WTC11 (cell line): Measurements from ENCODE around the gene KLHL28. TPM values are rescaled to one million over a fixed set of nuclear protein-coding genes. Genes with fewer than 3 reads are reported as not detected.

Experiments
- ATAC-seq: fragments of 200-7000 bp; cut with Tn5 transposase; 2 replicates; pipeline ENCODE4 v1.10.0; 2021; ENCODE audit warnings: mild to moderate bottlenecking, moderate library complexity
- CTCF ChIA-PET: fragments of 300-600 bp; sonication (Branson Sonifier 250); formaldehyde crosslinking; loops from one replicate; lab custom pipeline; 2021; ENCODE audit warnings: antibody characterized with exemption; lab: Charles Lee
- POLR2A ChIA-PET: fragments of 350-600 bp; sonication (Branson Sonifier 250); formaldehyde crosslinking; loops from one replicate; lab custom pipeline; 2021; ENCODE audit warnings: antibody characterized with exemption; lab: Charles Lee
- DNase-seq: peaks from one replicate; pipeline ENCODE4 v3.0.0; 2021; ENCODE audit warnings: low spot score
- H3K27ac Mint-ChIP-seq: 2 replicates; pipeline ENCODE4 v1.8.0; 2021; ENCODE audit warnings: mixed read lengths
- H3K27me3 Mint-ChIP-seq: 2 replicates; pipeline ENCODE4 v1.8.0; 2021; ENCODE audit warnings: low read depth, mild to moderate bottlenecking, moderate library complexity, mixed read lengths
- H3K36me3 Mint-ChIP-seq: 2 replicates; pipeline ENCODE4 v1.8.0; 2021; ENCODE audit warnings: mixed read lengths
- H3K4me1 Mint-ChIP-seq: 2 replicates; pipeline ENCODE4 v1.8.0; 2022; ENCODE audit warnings: mixed read lengths
- H3K4me3 Mint-ChIP-seq: 2 replicates; pipeline ENCODE4 v1.8.0; 2021; ENCODE audit warnings: mild to moderate bottlenecking, moderate library complexity, mixed read lengths
- H3K9me3 Mint-ChIP-seq: 2 replicates; pipeline ENCODE4 v1.8.0; 2021; ENCODE audit warnings: mixed read lengths
- CBFB ChIP-seq: sonication (generic); formaldehyde crosslinking; IDR thresholded peaks from 2 replicates; pipeline ENCODE4 v1.8.1; 2022; ENCODE audit warnings: mild to moderate bottlenecking, low read depth, missing genetic modification reagents
- EMX1 ChIP-seq: fragments of 250-450 bp; sonication (Bioruptor Pico); IDR thresholded peaks from 2 replicates; pipeline ENCODE4 v1.8.0; 2021; ENCODE audit warnings: mild to moderate bottlenecking
- GRHL2 ChIP-seq: fragments of 250-450 bp; sonication (Bioruptor Pico); IDR thresholded peaks from 2 replicates; pipeline ENCODE4 v1.8.0; 2022; ENCODE audit warnings: mild to moderate bottlenecking, moderate library complexity; ENCODE audit not compliant: insufficient replicate concordance, severe bottlenecking
- HMGA2 ChIP-seq: fragments of 250-450 bp; sonication (Bioruptor Pico); IDR thresholded peaks from 2 replicates; pipeline ENCODE4 v1.4.0; 2021; ENCODE audit warnings: mild to moderate bottlenecking, moderate library complexity
- IRF2 ChIP-seq: sonication (generic); formaldehyde crosslinking; IDR thresholded peaks from 2 replicates; pipeline ENCODE4 v1.8.0; 2022; ENCODE audit warnings: low read depth, missing genetic modification reagents, borderline replicate concordance
- JAZF1 ChIP-seq: fragments of 250-450 bp; sonication (Bioruptor Pico); IDR thresholded peaks from 2 replicates; pipeline ENCODE4 v1.9.0; 2021; ENCODE audit warnings: moderate library complexity, mild to moderate bottlenecking, inconsistent platforms
- MYBL2 ChIP-seq: sonication (generic); formaldehyde crosslinking; IDR thresholded peaks from 2 replicates; pipeline ENCODE4 v1.8.1; 2023; ENCODE audit warnings: mild to moderate bottlenecking, moderate library complexity, missing genetic modification reagents
- SMAD4 ChIP-seq: sonication (generic); formaldehyde crosslinking; IDR thresholded peaks from 2 replicates; pipeline ENCODE4 v1.8.0; 2022; ENCODE audit warnings: mild to moderate bottlenecking, missing genetic modification reagents
- SOX15 ChIP-seq: fragments of 250-450 bp; sonication (Bioruptor Pico); IDR thresholded peaks from 2 replicates; pipeline ENCODE4 v1.9.0; 2021; ENCODE audit warnings: mild to moderate bottlenecking
- SP1 ChIP-seq: sonication (generic); formaldehyde crosslinking; conservative IDR thresholded peaks from 2 replicates; pipeline ENCODE4 v1.8.1; 2022; ENCODE audit warnings: missing genetic modification reagents
- ZBTB21 ChIP-seq: sonication (generic); formaldehyde crosslinking; IDR thresholded peaks from 2 replicates; pipeline ENCODE4 v1.8.1; 2023; ENCODE audit warnings: mild to moderate bottlenecking, missing genetic modification reagents, borderline replicate concordance
- ZNF138 ChIP-seq: sonication (generic); formaldehyde crosslinking; conservative IDR thresholded peaks from 2 replicates; pipeline ENCODE4 v1.8.1; 2022; ENCODE audit warnings: mild to moderate bottlenecking, moderate library complexity, missing genetic modification reagents
- ZNF232 ChIP-seq: sonication (generic); formaldehyde crosslinking; IDR thresholded peaks from 2 replicates; pipeline ENCODE4 v1.8.0; 2022; ENCODE audit warnings: mild to moderate bottlenecking, missing genetic modification reagents
- ZNF317 ChIP-seq: sonication (generic); formaldehyde crosslinking; IDR thresholded peaks from 2 replicates; pipeline ENCODE4 v1.8.1; 2023; ENCODE audit warnings: low read depth, mild to moderate bottlenecking, moderate library complexity, missing genetic modification reagents, borderline replicate concordance
- total RNA-seq: library from RNA; stranded (reverse); gene quantifications from 3 replicates; pipeline ENCODE4 v1.2.3, GENCODE V29; 2021
- TF ChIP-seq, protein P1 (sequence below): sonication (generic); formaldehyde crosslinking; conservative IDR thresholded peaks from 2 replicates; pipeline ENCODE4 v1.8.1; 2023; ENCODE audit warnings: mild to moderate bottlenecking, low read depth, missing genetic modification reagents, moderate library complexity
- TF ChIP-seq, protein P2 (sequence below): sonication (generic); formaldehyde crosslinking; IDR thresholded peaks from 2 replicates; pipeline ENCODE4 v1.8.1; 2022; ENCODE audit warnings: mild to moderate bottlenecking, moderate library complexity, missing genetic modification reagents
- TF ChIP-seq, protein P3 (sequence below): sonication (generic); formaldehyde crosslinking; IDR thresholded peaks from 2 replicates; pipeline ENCODE4 v1.8.0; 2023; ENCODE audit warnings: missing genetic modification reagents, mild to moderate bottlenecking, borderline replicate concordance
- TF ChIP-seq, protein P4 (sequence below): fragments of 250-450 bp; sonication (Bioruptor Pico); IDR thresholded peaks from 2 replicates; pipeline ENCODE4 v2.1.2; 2022; ENCODE audit warnings: mild to moderate bottlenecking, moderate library complexity
- TF ChIP-seq, protein P5 (sequence below): fragments of 250-450 bp; sonication (Bioruptor Pico); IDR thresholded peaks from 2 replicates; pipeline ENCODE4 v1.8.0; 2021; ENCODE audit warnings: mild to moderate bottlenecking
- TF ChIP-seq, protein P6 (sequence below): fragments of 250-450 bp; sonication (Bioruptor Pico); IDR thresholded peaks from 2 replicates; pipeline ENCODE4 v1.9.0; 2021; ENCODE audit warnings: moderate library complexity, mild to moderate bottlenecking, inconsistent platforms, borderline replicate concordance

The KLHL28 gene
- total RNA-seq, 1 experiment from 2014 or later, result 9.8 TPM

DNA sequence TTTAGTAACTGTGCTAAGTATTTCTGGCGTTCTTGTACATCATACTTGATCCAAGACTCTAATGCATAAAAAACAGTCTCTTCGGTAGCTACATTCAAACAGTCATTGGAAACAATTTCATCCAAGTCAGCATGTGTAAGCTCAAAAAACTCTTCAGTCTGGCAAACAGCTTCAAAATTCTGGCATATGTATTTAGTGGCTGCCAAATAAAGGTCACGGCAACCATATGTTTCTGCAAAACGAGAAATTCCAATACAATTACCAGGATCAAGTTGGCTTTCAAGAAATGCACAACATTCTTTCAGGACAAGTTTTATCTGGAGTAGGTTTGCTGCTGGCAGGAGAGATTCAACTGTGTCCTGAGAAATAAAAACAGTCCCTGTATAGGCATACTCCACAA, 16.5 kb downstream of the KLHL28 start:
- Mint-ChIP-seq H3K36me3 (peaks cover 45% of the 10 kb centered on the region), H3K27me3 (no peaks in the 10 kb centered on the region), H3K4me3 (no peak overlapping the region), H3K4me1 (no peaks in the 10 kb centered on the region), H3K9me3 (peaks cover 19% of the 10 kb centered on the region), H3K27ac (no peak overlapping the region)
- CTCF ChIA-PET, result no interaction called here
- DNase-seq (no peak), ATAC-seq (no peak)
- TF ChIP-seq, protein P1, sequence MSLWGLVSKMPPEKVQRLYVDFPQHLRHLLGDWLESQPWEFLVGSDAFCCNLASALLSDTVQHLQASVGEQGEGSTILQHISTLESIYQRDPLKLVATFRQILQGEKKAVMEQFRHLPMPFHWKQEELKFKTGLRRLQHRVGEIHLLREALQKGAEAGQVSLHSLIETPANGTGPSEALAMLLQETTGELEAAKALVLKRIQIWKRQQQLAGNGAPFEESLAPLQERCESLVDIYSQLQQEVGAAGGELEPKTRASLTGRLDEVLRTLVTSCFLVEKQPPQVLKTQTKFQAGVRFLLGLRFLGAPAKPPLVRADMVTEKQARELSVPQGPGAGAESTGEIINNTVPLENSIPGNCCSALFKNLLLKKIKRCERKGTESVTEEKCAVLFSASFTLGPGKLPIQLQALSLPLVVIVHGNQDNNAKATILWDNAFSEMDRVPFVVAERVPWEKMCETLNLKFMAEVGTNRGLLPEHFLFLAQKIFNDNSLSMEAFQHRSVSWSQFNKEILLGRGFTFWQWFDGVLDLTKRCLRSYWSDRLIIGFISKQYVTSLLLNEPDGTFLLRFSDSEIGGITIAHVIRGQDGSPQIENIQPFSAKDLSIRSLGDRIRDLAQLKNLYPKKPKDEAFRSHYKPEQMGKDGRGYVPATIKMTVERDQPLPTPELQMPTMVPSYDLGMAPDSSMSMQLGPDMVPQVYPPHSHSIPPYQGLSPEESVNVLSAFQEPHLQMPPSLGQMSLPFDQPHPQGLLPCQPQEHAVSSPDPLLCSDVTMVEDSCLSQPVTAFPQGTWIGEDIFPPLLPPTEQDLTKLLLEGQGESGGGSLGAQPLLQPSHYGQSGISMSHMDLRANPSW (CRISPR knock-in tag), result no peak
- TF ChIP-seq, protein P2, sequence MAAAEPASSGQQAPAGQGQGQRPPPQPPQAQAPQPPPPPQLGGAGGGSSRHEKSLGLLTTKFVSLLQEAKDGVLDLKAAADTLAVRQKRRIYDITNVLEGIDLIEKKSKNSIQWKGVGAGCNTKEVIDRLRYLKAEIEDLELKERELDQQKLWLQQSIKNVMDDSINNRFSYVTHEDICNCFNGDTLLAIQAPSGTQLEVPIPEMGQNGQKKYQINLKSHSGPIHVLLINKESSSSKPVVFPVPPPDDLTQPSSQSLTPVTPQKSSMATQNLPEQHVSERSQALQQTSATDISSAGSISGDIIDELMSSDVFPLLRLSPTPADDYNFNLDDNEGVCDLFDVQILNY (CRISPR knock-in tag), result no peak
- TF ChIP-seq ZBTB21 (CRISPR knock-in tag), result no peak
- TF ChIP-seq SP1 (CRISPR knock-in tag), result no peak
- TF ChIP-seq HMGA2 (CRISPR knock-in tag), result no peak
- TF ChIP-seq SMAD4 (CRISPR knock-in tag), result no peak
- TF ChIP-seq, protein P3, sequence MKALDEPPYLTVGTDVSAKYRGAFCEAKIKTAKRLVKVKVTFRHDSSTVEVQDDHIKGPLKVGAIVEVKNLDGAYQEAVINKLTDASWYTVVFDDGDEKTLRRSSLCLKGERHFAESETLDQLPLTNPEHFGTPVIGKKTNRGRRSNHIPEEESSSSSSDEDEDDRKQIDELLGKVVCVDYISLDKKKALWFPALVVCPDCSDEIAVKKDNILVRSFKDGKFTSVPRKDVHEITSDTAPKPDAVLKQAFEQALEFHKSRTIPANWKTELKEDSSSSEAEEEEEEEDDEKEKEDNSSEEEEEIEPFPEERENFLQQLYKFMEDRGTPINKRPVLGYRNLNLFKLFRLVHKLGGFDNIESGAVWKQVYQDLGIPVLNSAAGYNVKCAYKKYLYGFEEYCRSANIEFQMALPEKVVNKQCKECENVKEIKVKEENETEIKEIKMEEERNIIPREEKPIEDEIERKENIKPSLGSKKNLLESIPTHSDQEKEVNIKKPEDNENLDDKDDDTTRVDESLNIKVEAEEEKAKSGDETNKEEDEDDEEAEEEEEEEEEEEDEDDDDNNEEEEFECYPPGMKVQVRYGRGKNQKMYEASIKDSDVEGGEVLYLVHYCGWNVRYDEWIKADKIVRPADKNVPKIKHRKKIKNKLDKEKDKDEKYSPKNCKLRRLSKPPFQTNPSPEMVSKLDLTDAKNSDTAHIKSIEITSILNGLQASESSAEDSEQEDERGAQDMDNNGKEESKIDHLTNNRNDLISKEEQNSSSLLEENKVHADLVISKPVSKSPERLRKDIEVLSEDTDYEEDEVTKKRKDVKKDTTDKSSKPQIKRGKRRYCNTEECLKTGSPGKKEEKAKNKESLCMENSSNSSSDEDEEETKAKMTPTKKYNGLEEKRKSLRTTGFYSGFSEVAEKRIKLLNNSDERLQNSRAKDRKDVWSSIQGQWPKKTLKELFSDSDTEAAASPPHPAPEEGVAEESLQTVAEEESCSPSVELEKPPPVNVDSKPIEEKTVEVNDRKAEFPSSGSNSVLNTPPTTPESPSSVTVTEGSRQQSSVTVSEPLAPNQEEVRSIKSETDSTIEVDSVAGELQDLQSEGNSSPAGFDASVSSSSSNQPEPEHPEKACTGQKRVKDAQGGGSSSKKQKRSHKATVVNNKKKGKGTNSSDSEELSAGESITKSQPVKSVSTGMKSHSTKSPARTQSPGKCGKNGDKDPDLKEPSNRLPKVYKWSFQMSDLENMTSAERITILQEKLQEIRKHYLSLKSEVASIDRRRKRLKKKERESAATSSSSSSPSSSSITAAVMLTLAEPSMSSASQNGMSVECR (CRISPR knock-in tag), result no peak
- no peak for TF ChIP-seq MYBL2
- TF ChIP-seq CBFB, result no peak
- TF ChIP-seq ZNF317 (CRISPR knock-in tag), result no peak
- TF ChIP-seq ZNF138 (CRISPR knock-in tag), result no peak
- TF ChIP-seq, protein P4, sequence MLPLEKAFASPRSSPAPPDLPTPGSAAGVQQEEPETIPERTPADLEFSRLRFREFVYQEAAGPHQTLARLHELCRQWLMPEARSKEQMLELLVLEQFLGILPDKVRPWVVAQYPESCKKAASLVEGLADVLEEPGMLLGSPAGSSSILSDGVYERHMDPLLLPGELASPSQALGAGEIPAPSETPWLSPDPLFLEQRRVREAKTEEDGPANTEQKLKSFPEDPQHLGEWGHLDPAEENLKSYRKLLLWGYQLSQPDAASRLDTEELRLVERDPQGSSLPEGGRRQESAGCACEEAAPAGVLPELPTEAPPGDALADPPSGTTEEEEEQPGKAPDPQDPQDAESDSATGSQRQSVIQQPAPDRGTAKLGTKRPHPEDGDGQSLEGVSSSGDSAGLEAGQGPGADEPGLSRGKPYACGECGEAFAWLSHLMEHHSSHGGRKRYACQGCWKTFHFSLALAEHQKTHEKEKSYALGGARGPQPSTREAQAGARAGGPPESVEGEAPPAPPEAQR, result no peak
- no peak for TF ChIP-seq IRF2
- TF ChIP-seq JAZF1 (CRISPR knock-in tag), result no peak
- no peak for TF ChIP-seq SOX15
- POLR2A ChIA-PET, result no interaction called here

DNA sequence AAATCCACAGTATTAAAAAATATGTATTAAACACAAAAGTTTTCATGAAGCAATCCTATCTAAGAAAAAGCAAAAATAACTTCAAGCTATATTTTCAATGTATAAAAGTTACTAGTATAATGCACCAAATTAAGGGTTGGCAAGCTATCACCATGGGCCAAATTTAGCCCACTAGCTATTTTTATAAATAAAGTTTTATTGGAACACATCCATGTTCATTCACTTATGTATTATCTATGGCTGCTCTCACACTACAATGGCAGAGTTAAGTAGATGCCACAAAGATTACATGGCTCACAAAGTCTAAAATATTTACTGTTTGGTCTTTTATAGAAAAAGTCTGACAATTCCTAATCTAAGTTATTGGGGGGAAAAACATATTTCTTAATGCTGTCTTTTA, 17.6 kb downstream of the KLHL28 start:
- H3K36me3 Mint-ChIP-seq, result peaks cover 54% of the 10 kb centered on the region
- H3K4me1 Mint-ChIP-seq, result no peaks in the 10 kb centered on the region
- H3K9me3 Mint-ChIP-seq, result peaks cover 19% of the 10 kb centered on the region
- ChIA-PET POLR2A (no interaction called here), CTCF (no interaction called here)
- no peak overlapping the region for H3K27ac Mint-ChIP-seq
- DNase-seq, result no peak
- no peak overlapping the region for H3K4me3 Mint-ChIP-seq
- TF ChIP-seq, protein P5, sequence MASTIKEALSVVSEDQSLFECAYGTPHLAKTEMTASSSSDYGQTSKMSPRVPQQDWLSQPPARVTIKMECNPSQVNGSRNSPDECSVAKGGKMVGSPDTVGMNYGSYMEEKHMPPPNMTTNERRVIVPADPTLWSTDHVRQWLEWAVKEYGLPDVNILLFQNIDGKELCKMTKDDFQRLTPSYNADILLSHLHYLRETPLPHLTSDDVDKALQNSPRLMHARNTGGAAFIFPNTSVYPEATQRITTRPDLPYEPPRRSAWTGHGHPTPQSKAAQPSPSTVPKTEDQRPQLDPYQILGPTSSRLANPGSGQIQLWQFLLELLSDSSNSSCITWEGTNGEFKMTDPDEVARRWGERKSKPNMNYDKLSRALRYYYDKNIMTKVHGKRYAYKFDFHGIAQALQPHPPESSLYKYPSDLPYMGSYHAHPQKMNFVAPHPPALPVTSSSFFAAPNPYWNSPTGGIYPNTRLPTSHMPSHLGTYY, result no peak
- TF ChIP-seq CBFB (no peak), HMGA2 (CRISPR knock-in tag) (no peak), GRHL2 (no peak), EMX1 (CRISPR knock-in tag) (no peak), ZNF232 (CRISPR knock-in tag) (no peak)
- TF ChIP-seq, protein P6, sequence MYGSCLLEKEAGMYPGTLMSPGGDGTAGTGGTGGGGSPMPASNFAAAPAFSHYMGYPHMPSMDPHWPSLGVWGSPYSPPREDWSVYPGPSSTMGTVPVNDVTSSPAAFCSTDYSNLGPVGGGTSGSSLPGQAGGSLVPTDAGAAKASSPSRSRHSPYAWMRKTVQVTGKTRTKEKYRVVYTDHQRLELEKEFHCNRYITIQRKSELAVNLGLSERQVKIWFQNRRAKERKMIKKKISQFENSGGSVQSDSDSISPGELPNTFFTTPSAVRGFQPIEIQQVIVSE (CRISPR knock-in tag), result no peak
- no peaks in the 10 kb centered on the region for H3K27me3 Mint-ChIP-seq
- ATAC-seq, result no peak
